B cell (primary cell): ENCODE measurements around the gene TMEM205. TPM values are rescaled to one million over a fixed set of nuclear protein-coding genes. Genes with fewer than 3 reads are reported as not detected.

Source experiments
- ATAC-seq: fragments of 200-7000 bp; cut with Tn5 transposase; one replicate; pipeline ENCODE4 v1.10.0; 2021; ENCODE audit warnings: low read depth, mild to moderate bottlenecking, moderate number of reproducible peaks, moderate library complexity
- CTCF ChIA-PET: fragments of 350-600 bp; sonication (Branson Sonifier 250); formaldehyde crosslinking; loops from one replicate; lab custom pipeline; 2021; ENCODE audit warnings: antibody characterized with exemption, inconsistent platforms; lab: Charles Lee
- POLR2A ChIA-PET: fragments of 350-600 bp; sonication (Branson Sonifier 250); formaldehyde crosslinking; loops from one replicate; lab custom pipeline; 2021; ENCODE audit warnings: antibody characterized with exemption; lab: Charles Lee
- DNase-seq: peaks from one replicate; pipeline ENCODE4 v3.0.0; 2013
- H2AFZ ChIP-seq: 2 replicates; pipeline ENCODE4 v1.6.1; 2012; ENCODE audit warnings: mild to moderate bottlenecking, low read depth, low read length; ENCODE audit not compliant: insufficient read depth, poor library complexity, severe bottlenecking
- H3K27ac ChIP-seq, 2 donors: 1 replicate in 1 of 2; 2 replicates in 1 of 2; pipeline ENCODE4 v1.5.1; 2012 to 2013; ENCODE audit warnings: low read length in 2 of 2, mild to moderate bottlenecking in 2 of 2, moderate library complexity in 1 of 2
- H3K27me3 ChIP-seq, 4 experiments: fragments of 200-600 bp in 1 of 4; sonication (generic) in 1 of 4; replicated peaks in 1 of 4; 1 replicate in 2 of 4; 2 replicates in 2 of 4; pipeline versions ENCODE4 v1.6.1 to v1.7.0; 2013 to 2016; ENCODE audit warnings: low read length in 3 of 4, mild to moderate bottlenecking in 2 of 4, mixed read lengths in 1 of 4, moderate library complexity in 1 of 4; ENCODE audit not compliant: insufficient read depth in 4 of 4, control insufficient read depth in 3 of 4; ENCODE audit errors: control extremely low read depth in 1 of 4
- H3K36me3 ChIP-seq, 2 experiments: replicated peaks in 1 of 2; 1 replicate in 1 of 2; 2 replicates in 1 of 2; pipeline versions ENCODE4 v1.6.1 to v1.7.1; 2013; ENCODE audit warnings: low read length in 1 of 2; ENCODE audit not compliant: insufficient read depth in 2 of 2, control insufficient read depth in 1 of 2; ENCODE audit errors: control extremely low read depth in 1 of 2, extremely low read depth in 1 of 2
- H3K4me1 ChIP-seq, 2 donors: fragments of 200-600 bp in 1 of 2; sonication (generic) in 1 of 2; 1 replicate in 1 of 2; 2 replicates in 1 of 2; pipeline versions ENCODE4 v1.5.1 to v1.6.1; 2013 to 2017; ENCODE audit warnings: low read length in 2 of 2; ENCODE audit not compliant: control insufficient read depth in 2 of 2, insufficient read depth in 2 of 2
- H3K4me2 ChIP-seq: replicated peaks from 2 replicates; pipeline ENCODE3; 2012; ENCODE audit warnings: mild to moderate bottlenecking, low read depth, low read length; ENCODE audit not compliant: poor library complexity, severe bottlenecking
- H3K4me3 ChIP-seq, 5 experiments: fragments of 200-600 bp in 1 of 5; sonication (generic) in 1 of 5; 1 replicate in 3 of 5; 2 replicates in 2 of 5; pipeline versions ENCODE4 v1.5.1 to v1.7.0; 2011 to 2016; ENCODE audit warnings: low read length in 4 of 5, mild to moderate bottlenecking in 4 of 5, low read depth in 2 of 5, control low read depth in 1 of 5, moderate library complexity in 1 of 5; ENCODE audit not compliant: insufficient read depth in 1 of 5; ENCODE audit errors: control extremely low read depth in 1 of 5, extremely low read depth in 1 of 5
- H3K79me2 ChIP-seq: fragments of 200-600 bp; sonication (generic); one replicate; pipeline ENCODE4 v1.6.0; 2016; ENCODE audit warnings: low read length; ENCODE audit not compliant: control insufficient read depth, insufficient read depth
- H3K9ac ChIP-seq: fragments of 200-600 bp; sonication (generic); 2 replicates; pipeline ENCODE4 v1.6.1; 2017; ENCODE audit warnings: mild to moderate bottlenecking, low read length, moderate library complexity
- H3K9me3 ChIP-seq, 3 donors: one replicate each; pipeline versions ENCODE4 v1.6.1 to v1.7.1; 2013; ENCODE audit warnings: low read length in 2 of 3; ENCODE audit not compliant: control insufficient read depth in 2 of 3, insufficient read depth in 1 of 3; ENCODE audit errors: control extremely low read depth in 1 of 3
- H4K20me1 ChIP-seq: 2 replicates; pipeline ENCODE4 v1.6.0; 2012; ENCODE audit warnings: mild to moderate bottlenecking, low read length; ENCODE audit not compliant: insufficient read depth, control insufficient read depth, poor library complexity, severe bottlenecking
- H3K27ac Mint-ChIP-seq: one replicate; pipeline ENCODE4 v1.8.0; 2021; ENCODE audit warnings: mixed read lengths
- H3K27me3 Mint-ChIP-seq: one replicate; pipeline ENCODE4 v1.8.0; 2021; ENCODE audit warnings: mixed read lengths
- H3K4me1 Mint-ChIP-seq: one replicate; pipeline ENCODE4 v1.8.0; 2021; ENCODE audit warnings: mixed read lengths
- H3K4me3 Mint-ChIP-seq: one replicate; pipeline ENCODE4 v1.8.0; 2021; ENCODE audit warnings: mixed read lengths
- H3K9me3 Mint-ChIP-seq: one replicate; pipeline ENCODE4 v1.8.0; 2022; ENCODE audit warnings: mixed read lengths; ENCODE audit not compliant: insufficient read depth
- CTCF ChIP-seq: fragments of 200-600 bp; IDR thresholded peaks from one replicate; pipeline ENCODE4 v1.8.0; 2022; ENCODE audit warnings: antibody characterized with exemption, mild to moderate bottlenecking
- EZH2 ChIP-seq: IDR thresholded peaks from 2 replicates; pipeline ENCODE4 v1.6.1; 2012; ENCODE audit warnings: borderline replicate concordance, low read depth, mild to moderate bottlenecking, moderate library complexity, low read length; ENCODE audit not compliant: insufficient read depth, poor library complexity, severe bottlenecking
- WGBS: methylation state at CpG from one replicate; pipeline ENCODE4 v1.1.5; 2013; ENCODE audit warnings: missing lambda C conversion rate; ENCODE audit not compliant: insufficient coverage; 5-methylcytosine and 5-hydroxymethylcytosine counted together
- intact Hi-C: fragments of 100-400 bp; cut with micrococcal nuclease; formaldehyde crosslinking; loops from one replicate; pipeline ENCODE4 v1.10.0; 2022
- polyA plus RNA-seq: library from polyadenylated mRNA; depleted of rRNA; stranded (reverse); fragments of >200 nt; gene quantifications from 2 replicates; pipeline ENCODE4 v1.2.3, GENCODE V29; 2012
- total RNA-seq, 2 donors: library from RNA; stranded (reverse); fragments of 120-200 nt in 1 of 2; gene quantifications; 1 replicate in 1 of 2; 2 replicates in 1 of 2; pipeline versions ENCODE4 v1.2.3 to v1.2.4, GENCODE V29; 2013 to 2022

TMEM205 gene
- total and polyA plus RNA-seq, 2 donors (not counting 1 experiment from before 2014, with no cell fraction given) = 48.5 to 152 TPM

GRCh38 chr19:11361037-11361770 lies 15.1 kb upstream of the TMEM205 start:
- Mint-ChIP-seq H3K27me3 (peaks cover 3% of the 10 kb centered on the region), H3K4me3 (no peak overlapping the region), H3K27ac (no peak overlapping the region), H3K9me3 (no peaks in the 10 kb centered on the region), H3K4me1 (peaks cover 2% of the 10 kb centered on the region)
- Histone ChIP-seq H3K36me3 (peaks cover 0 to 9% of the 10 kb centered on the region in 2 experiments), H3K9me3 (no peaks in the 10 kb centered on the region), H3K4me2 (no peak overlapping the region), H2AFZ (no peak overlapping the region), H3K4me1 (no peaks in the 10 kb centered on the region), H3K9ac (no peak overlapping the region), H4K20me1 (no peaks in the 10 kb centered on the region), H3K4me3 (no peak overlapping the region), H3K27ac (no peak overlapping the region), H3K27me3 (peaks cover 0 to 4% (median 0%) of the 10 kb centered on the region in 4 experiments), H3K79me2 (no peaks in the 10 kb centered on the region)
- WGBS = 94% methylated on average over 43 of the region's 43 CpGs
- intact Hi-C loops = no loop called here
- POLR2A ChIA-PET = interaction anchor here (0.6 kb wide), 1 partner anchor 289 kb away, joined by 9 read pairs; no protein-coding TSS in a partner anchor
- TF ChIP-seq EZH2 (no peak), CTCF (no peak)
- DNase-seq (no peak), ATAC-seq (no peak)
- CTCF ChIA-PET = interaction anchor here (0.7 kb wide), 1 partner anchor 237 kb away, joined by 3 read pairs; no protein-coding TSS in a partner anchor

GRCh38 chr19:11359421-11359820 lies 13.4 kb upstream of the TMEM205 start:
- ATAC-seq (no peak), DNase-seq (no peak)
- no peak for TF ChIP-seq EZH2
- TF ChIP-seq CTCF = no peak
- H3K9ac ChIP-seq = no peak overlapping the region
- H3K79me2 ChIP-seq = no peaks in the 10 kb centered on the region
- peaks cover 13% of the 10 kb centered on the region for H3K4me1 Mint-ChIP-seq
- no peaks in the 10 kb centered on the region for H3K36me3 ChIP-seq
- peaks cover 11% of the 10 kb centered on the region for H3K27me3 Mint-ChIP-seq
- intact Hi-C loops = no loop called here
- WGBS = 98% methylated on average over 10 of the region's 11 CpGs
- H3K27me3 ChIP-seq = peaks cover 0 to 11% (median 4%) of the 10 kb centered on the region in 4 experiments
- H3K4me3 Mint-ChIP-seq = no peak overlapping the region
- CTCF ChIA-PET = no interaction called here
- no peak overlapping the region for H3K27ac Mint-ChIP-seq
- H3K4me1 ChIP-seq = peaks cover 4 to 7% of the 10 kb centered on the region in 2 donors
- H3K9me3 Mint-ChIP-seq = no peaks in the 10 kb centered on the region
- H3K4me2 ChIP-seq = no peak overlapping the region
- POLR2A ChIA-PET = no interaction called here
- H3K9me3 ChIP-seq = peaks cover 0 to 12% (median 0%) of the 10 kb centered on the region in 3 donors
- H4K20me1 ChIP-seq = no peaks in the 10 kb centered on the region
- no peak overlapping the region for H3K4me3 ChIP-seq
- no peak overlapping the region for H2AFZ ChIP-seq
- no peak overlapping the region for H3K27ac ChIP-seq
